ENCODE measurements around the gene FHOD3.

DNA sequence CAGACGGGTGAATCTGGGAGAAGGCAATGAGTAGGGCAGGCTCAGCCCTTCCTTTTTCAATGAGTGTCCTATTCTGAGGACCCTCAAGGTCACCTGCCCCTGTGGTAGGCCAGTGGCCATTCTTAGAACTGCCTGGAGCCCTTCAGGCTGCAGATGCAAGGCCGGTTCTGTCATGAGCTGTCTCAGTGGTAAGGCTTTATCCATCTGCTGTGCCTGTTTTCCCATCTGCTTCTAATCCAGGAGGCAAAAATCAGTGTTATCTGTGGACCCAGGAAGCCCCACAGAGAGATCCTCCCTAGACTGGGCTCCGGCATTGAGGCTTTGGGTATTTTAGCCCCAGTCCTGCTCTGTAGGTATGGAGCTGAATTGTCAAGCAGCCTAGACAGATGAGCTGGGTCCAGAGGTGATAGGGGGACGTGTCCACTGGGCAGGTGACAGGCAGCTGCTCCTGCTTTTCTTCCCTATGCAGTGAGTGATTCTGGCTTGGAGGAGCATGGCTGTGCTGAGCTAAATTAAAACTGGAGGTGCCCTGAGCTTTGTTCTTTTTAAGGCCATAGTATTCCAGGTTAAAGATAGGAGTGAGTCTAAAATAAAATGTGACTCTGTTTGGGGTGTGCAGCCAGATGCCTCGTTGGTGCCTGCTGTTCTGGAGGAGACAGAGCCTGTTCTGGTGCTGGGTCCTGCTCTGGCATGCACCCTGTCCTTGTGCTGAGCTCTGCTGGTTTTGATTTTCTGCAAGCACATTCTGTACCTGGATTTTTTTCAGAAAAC lies 92.5 kb downstream of the FHOD3 start:
- TF ChIP-seq, protein P1, sequence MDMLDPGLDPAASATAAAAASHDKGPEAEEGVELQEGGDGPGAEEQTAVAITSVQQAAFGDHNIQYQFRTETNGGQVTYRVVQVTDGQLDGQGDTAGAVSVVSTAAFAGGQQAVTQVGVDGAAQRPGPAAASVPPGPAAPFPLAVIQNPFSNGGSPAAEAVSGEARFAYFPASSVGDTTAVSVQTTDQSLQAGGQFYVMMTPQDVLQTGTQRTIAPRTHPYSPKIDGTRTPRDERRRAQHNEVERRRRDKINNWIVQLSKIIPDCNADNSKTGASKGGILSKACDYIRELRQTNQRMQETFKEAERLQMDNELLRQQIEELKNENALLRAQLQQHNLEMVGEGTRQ (IDR thresholded peaks at IDR 0.05; ENCODE audit: low read length): no peak
- no peak for TF ChIP-seq ZNF274 (IDR thresholded peaks at IDR 0.05; ENCODE audit: borderline replicate concordance, extremely low read depth, low read length)
- TF ChIP-seq YY1 (IDR thresholded peaks at IDR 0.05; ENCODE audit: low read depth, low read length): no peak
- TF ChIP-seq, protein P2, sequence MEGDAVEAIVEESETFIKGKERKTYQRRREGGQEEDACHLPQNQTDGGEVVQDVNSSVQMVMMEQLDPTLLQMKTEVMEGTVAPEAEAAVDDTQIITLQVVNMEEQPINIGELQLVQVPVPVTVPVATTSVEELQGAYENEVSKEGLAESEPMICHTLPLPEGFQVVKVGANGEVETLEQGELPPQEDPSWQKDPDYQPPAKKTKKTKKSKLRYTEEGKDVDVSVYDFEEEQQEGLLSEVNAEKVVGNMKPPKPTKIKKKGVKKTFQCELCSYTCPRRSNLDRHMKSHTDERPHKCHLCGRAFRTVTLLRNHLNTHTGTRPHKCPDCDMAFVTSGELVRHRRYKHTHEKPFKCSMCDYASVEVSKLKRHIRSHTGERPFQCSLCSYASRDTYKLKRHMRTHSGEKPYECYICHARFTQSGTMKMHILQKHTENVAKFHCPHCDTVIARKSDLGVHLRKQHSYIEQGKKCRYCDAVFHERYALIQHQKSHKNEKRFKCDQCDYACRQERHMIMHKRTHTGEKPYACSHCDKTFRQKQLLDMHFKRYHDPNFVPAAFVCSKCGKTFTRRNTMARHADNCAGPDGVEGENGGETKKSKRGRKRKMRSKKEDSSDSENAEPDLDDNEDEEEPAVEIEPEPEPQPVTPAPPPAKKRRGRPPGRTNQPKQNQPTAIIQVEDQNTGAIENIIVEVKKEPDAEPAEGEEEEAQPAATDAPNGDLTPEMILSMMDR (IDR thresholded peaks at IDR 0.05; ENCODE audit: control extremely low read depth in 1 of 3, insufficient read depth in 1 of 3, low read depth in 1 of 3, low read length in 3 of 3): no peak
- no peak for TF ChIP-seq BRCA1 (IDR thresholded peaks at IDR 0.05; ENCODE audit: low read depth, low read length)
